ENCODE measurements around the gene STRBP.
"Not testable (repeated sequence)": the region's sequence is repeated elsewhere in the genome, so short reads cannot be mapped to it uniquely, and the experiment has no call there.

Gene STRBP

DNA sequence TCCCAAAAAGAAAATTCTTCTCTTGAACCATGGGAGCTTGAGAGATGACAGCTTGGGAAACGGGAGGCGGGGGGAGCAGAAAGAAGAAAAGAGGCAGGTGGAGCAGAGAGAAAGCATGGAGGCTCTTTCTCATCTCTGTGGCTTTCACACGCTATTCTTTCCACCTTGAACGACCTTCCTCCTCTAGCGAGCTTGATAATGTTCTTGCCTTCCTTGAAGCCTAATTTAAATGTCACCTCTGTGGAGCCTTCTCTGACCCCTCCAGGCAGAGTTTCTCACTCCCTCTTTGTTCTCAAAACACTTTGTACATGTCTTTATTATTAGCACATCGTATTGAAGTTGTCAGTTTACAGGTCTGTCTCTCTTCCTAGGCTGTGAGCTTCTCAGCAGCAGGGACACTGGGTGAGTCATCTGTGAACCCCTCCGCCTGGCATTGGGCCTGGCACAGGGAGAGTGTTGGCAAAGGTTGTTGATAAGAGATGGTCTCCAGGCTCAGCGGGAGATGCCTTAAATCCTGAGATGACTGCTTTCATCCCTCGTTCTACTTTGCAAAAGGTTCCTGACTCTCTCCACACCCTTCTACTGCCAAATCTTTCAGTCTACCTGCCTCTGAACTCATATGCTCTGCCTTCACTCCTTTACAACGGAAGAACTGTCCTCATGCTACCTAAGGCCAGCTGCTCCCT is 14.1 kb upstream of the STRBP start:
- DNase-seq = no peak

- no peak for DNase-seq
Observed at GRCh38 chr9:123281659-123282350, 13.4 kb upstream of the STRBP start.

DNA sequence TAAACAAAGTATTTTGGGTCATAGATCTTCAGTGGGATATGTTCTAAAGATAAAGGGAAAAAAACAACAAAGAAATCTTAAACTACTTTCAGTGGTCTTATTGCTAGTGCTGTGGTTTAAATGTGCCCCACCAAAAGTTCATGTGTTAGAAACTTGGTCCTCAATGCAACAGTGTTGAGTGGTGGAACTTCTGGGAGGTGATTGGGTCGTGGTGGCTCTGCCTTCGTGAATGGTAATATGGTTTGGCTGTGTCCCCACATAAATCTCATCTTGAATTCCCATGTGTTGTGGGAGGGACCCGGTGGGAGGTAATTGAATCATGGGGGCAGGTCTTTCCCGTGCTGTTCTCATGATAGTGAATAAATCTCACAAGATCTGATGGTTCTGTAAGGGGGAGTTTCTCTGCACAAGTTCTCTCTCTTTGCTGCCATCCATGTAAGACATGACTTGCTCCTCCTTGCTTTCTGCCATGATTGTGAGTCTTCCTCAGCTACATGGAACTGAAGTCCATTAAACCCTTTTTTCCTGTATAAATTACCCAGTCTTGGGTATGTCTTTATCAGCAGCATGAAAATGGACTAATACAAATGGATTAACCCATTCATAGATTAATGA is 10.6 kb upstream of the STRBP start:
- DNase-seq = not testable (repeated sequence)

- no peak for DNase-seq
Observed at GRCh38 chr9:123278361-123278760, 10.0 kb upstream of the STRBP start.

DNA sequence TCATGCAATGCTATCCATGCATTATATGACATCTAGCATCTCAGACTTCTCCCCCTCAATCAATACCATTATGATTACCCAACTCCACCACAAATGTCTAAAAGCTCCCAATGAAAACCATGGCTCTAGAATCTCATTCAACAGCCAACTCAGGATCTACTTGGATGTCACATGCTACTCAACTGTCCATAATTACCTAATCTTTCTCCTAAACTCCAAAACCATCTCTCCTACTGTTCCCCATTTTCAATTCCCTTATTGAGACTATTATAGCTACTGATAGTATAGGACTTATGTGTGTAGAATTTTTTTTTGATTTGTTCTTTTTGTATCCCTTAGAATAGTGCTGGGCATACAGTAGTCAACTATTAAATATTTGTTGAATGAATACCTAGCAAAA is 8.2 kb upstream of the STRBP start:
- DNase-seq = no peak

DNA sequence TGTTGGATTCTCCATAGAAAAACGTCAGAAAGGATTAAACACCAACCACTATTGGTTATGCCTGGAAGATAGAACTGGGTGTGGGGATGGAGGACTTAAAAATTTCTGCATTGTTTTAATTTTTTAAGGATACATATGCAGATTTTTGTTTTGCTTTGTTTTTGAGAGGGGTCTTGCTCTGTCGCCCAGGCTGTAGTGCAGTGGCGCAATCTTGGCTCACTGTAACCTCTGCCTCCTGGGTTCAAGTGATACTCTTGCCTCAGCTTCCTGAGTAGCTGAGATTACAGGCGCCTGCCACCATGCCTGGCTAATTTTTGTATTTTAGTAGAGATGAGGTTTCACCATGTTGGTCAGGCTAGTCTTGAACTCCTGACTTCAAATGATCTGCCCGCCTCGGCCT is 2.7 kb upstream of the STRBP start:
- DNase-seq = not testable (repeated sequence)

GRCh38 chr9:123269281-123269680 is 895 bp upstream of the STRBP start:
- DNase-seq = no peak

- DNase-seq = no peak
Observed at GRCh38 chr9:123268199-123268464, 254 bp downstream of the STRBP start.

DNA sequence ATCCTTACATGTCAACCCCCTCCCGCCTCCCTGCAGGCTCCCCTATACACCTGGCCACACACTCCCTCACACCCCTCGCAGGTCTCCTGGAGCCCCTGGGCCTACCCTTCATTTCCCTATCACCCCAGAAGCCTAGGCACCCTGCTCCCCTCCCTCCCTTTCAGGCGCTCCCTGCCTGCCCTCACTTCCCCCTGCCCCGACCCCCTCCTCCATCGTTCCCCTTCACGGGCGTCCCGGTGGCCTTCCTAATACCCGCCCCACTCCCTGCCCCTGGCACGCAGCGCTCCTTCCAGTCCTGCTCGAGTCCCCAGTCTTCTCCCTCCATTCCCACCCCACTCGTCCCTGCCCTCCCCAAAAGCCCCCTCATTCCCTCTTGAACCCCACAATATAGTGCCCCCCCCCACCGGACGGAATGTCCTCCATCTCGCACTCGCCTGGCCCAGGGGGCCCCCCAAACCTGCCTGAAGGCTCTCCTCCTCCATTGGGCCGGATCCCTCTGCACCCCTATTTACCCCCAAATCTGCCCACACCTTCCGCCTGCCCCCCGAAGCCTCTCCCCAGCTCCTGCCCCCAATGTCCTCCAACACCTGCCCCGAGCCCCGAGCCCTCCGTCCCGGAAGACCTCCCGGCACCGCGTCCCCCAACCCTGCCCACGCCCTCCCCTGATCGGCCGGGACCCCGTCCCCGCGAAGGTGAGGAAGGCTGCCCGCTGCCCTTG is 746 bp downstream of the STRBP start:
- no peak for DNase-seq

GRCh38 chr9:123266655-123267399 is 1.6 kb downstream of the STRBP start:
- no peak for DNase-seq

DNA sequence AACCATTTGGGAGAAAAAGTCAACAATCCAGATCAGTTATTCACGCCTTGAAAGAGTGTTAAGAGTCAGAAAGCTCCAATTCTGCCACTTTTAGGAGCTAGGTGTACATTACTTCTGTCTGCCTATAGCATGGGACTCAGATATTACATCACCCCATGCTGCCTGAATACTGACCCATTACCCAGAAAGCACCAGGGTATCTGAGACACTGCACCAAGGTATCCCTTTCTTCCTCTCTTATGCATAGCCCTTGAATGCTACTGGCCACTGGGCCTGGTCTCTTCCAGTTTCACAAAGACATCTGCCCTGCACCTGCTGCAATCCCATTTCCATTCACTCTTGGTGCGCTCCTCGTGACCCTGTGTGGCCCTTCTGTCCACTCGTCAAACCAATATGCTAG is 2.6 kb downstream of the STRBP start:
- DNase-seq = no peak

DNA sequence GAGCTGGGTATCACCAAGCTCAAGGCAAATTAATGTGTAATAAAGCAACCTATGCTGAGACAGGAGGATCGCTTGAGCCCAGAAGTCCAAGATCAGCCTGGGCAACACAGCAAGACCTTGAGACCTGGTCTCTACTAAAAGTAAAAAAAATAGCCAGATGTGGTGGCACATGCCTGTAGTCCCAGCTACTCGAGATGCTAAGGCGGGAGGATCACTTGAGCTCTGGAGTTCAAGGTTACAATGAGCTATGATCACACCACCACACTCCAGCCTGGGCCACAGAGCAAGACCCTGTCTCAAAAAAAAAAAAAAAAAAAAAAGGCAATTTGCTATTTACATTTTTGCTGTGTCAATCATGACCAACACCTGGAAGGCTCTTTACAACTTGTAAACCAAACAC is 5.2 kb downstream of the STRBP start:
- no peak for DNase-seq

DNA sequence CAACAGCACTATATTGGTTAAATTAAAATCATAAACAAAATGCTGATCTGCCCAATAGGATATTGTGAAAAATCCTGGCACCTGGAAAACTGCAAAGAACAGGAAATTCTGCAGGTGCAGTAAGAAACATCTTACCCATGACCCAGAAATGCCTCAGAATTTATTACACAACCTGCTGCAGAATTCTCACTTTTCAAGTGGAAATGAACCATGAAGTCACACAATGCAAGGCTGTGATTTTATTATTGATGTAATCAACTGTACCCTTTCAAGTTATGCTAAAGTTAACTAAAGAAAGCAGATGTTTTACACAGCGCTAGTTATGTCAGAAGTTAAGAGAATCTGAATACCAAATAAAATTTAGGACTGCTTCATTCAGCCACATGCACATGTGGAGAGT is 6.0 kb downstream of the STRBP start:
- DNase-seq = no peak

DNA sequence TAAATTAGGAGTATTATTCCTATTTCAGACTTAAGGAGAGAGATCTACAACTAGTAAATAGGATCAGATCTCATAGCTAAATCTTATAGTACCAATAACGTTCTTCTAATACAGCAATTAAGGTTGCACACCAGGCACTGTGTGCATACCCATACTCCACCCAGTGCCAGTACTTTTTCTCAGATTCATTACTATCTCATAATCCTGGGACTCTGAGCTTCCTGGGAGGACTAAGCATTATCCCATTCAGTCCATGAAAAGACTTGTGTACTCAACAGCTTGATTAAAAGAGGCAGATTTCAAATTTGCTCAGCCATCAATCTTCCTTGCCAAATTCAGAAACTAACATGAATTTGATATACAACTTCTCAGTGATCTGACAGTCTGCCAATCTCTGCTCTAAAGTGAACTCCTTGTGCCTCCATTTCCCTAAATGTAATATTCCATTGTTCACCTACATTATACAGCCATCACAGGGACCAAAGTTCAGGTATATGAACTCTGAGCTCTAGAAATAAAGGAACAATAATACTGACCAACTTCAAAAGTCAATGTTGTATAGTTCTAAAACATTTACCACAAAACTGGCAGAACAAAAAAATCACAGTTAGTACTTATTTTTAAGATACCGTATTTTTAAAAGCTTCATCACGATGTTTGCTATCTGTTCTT is 7.2 kb downstream of the STRBP start:
- no peak for DNase-seq

DNA sequence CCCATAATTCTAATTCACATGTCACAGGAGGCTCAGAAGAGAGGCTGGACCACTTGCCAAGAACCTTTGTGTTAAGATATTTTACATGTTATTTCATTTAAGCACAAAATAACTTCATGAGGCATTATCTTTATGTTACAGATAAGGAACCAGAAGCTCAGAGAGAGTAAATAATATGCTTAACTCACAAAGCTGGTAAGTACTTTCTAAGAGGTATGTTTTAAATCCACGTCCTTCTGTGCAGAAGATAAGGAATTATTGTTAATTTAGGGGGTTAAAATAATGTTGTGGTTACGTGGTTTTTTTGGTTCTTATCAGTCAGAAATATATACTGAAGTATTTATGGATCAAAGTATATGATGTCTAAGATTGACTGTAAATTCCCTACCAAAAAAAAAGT is 8.0 kb downstream of the STRBP start:
- no peak for DNase-seq

DNA sequence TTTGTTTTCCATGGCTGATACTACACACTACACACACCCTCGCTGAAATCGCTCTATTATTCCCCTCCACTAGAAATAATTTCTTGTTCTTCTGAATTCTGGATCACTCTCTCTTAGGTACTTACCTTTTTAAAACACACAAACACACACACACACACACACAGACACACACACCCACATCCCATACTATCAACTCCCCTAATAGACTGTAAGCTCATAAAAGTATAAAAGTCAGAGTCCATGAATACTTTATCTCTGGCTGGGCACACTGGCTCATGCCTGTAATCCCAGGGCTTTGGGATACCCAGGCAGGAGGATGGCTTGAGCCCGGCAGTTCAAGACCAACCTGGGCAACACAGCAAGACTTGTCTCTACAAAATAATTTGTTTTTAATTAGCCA is 11.1 kb downstream of the STRBP start:
- DNase-seq = no peak

- no peak for DNase-seq
Observed at GRCh38 chr9:123255718-123256117, 12.7 kb downstream of the STRBP start.

DNA sequence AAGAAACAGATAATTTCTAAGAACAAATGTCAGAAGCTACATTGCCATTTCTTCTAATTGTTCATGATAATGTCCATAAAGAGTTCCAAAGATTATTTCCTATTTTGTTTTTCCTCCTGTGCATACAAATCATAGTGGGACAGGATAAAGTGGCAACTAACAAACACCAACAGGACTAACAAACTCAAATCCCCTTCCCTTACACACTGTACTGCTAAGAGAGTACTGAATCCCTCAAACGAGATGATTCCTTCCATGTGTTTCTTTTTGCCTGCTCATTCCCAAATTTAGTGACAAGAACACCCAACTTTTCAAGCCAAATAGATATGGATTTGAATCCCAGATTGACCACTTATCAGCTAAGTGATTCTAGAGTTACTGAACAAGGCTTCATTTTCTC is 15.2 kb downstream of the STRBP start:
- no peak for DNase-seq

GRCh38 chr9:123251741-123252140 is 16.6 kb downstream of the STRBP start:
- DNase-seq = no peak

DNA sequence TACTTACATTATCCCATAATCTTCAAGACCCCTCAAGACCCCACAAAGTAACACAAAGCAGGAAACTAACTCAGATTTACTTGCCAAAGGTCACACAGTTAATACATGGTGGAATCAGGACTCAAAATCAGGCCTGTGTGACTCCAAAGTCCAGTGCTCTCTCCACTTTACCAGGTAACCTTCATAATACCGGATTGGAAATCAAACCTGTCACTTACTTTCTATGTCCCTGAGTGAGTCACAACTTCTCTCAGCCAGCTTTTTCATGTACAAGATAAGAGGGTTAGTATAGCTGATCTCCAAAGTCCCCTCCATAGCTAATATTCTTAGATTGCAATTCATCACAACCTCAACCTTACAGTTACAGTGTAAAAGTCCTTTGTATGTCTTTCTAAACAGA is 17.1 kb downstream of the STRBP start:
- no peak for DNase-seq

DNA sequence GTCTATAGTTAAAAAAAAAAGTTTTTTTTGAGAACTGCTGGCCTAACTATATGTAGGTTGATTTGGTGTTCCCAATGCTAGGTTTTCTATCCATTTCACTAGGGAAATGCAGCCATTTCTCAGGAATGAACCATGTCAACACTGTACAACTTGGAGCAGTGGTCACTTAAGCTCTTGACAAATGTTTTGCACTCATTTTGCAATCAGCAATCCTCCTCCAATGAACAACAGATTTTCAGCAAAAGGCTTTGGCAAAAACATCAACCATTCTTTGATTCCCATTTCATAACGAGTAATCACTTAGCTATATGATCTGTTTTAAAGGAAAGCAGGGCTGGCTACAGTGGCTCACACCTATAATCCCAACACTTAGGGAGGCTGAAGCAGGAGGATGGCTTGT is 17.9 kb downstream of the STRBP start:
- no peak for DNase-seq

DNA sequence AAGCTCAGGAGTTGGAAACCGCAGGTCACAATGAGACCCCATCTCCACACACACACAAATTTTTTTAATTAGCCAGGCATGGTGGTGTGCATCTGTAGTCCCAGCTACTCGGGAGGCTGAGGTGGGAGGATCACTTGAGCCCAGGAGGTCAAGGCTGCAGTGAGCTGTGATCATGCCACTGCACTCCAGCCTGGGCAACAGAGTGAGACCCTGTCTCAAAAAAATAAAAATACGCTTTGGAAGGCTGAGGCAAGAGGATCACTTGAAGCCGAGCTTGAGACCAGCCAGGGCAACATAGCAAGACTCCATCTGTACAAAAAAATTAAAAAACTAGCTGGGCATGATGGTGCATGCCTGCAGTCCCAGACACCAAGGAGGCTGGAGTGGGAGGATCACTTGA is 19.2 kb downstream of the STRBP start:
- not testable (repeated sequence) for DNase-seq

DNA sequence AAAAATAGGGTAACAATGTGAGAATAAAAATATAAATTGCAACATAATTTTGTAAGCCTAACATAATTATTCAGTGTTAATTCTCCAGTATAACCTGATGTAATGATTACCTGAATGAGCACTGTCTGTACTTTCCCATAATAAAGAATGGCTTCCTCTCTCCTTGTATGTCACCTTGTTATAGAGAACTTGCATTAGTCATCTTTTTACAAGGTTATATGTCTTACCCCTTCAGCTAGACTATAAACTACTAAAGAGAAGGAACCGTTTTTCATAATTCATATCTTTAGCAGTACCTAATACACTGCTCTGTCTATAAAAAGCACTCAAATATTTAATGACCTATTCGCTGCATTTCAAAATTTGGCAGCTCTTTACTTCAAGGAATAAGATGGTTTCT is 19.8 kb downstream of the STRBP start:
- no peak for DNase-seq

Data from fibroblast of upper back skin (primary cell).